HepG2 (cell line): ENCODE measurements around the gene SH2B2. TPM values are rescaled to one million over a fixed set of nuclear protein-coding genes. Genes with fewer than 3 reads are reported as not detected.

Source experiments
- ATAC-seq: fragments of 200-7000 bp; cut with Tn5 transposase; 3 replicates; pipeline ENCODE4 v1.9.1; 2020; ENCODE audit warnings: mild to moderate bottlenecking, moderate library complexity
- BruUV-seq: library from RNA; stranded (reverse); fragments of 400-500 nt; replicated peaks from 2 replicates; lab custom pipeline; 2021; lab: Mats Ljungman, UMichigan
- CTCF ChIA-PET: fragments of 300-600 bp; formaldehyde crosslinking; extraction: SDS; loops from one replicate; lab custom pipeline; 2021; ENCODE audit warnings: low total read pairs, inconsistent platforms, low intra/inter-chr PET ratio; lab: Yijun Ruan, JAX
- POLR2A ChIA-PET: fragments of 350-600 bp; sonication (Branson Sonifier 250); formaldehyde crosslinking; loops from one replicate; lab custom pipeline; 2020; ENCODE audit warnings: antibody characterized with exemption, inconsistent platforms; lab: Yijun Ruan, JAX
- DNase-seq: peaks from one replicate; pipeline ENCODE4 v3.0.0-alpha.2; 2015; ENCODE audit warnings: low spot score
- FAIRE-seq: peaks from 3 replicates; lab custom pipeline; 2011; peaks lifted over from hg19 to GRCh38; lab: Jason Lieb, UNC
- H2AFZ ChIP-seq: one replicate; pipeline ENCODE4 v1.6.1; 2011; ENCODE audit warnings: low read length, inconsistent platforms
- H3K27ac ChIP-seq: fragments of 300-600 bp; 3 replicates; pipeline ENCODE4 v1.8.0; 2011; ENCODE audit warnings: mixed run types, mild to moderate bottlenecking, mixed read lengths, low read length, inconsistent platforms; ENCODE audit not compliant: insufficient read depth; ENCODE audit errors: extremely low read length
- H3K27me3 ChIP-seq, 2 experiments: fragments of 200-600 bp in 1 of 2; 2 replicates in 1 of 2; 3 replicates in 1 of 2; pipeline versions ENCODE4 v1.6.0 to v1.8.0; 2011; ENCODE audit warnings: low read length in 2 of 2, mild to moderate bottlenecking in 2 of 2, moderate library complexity in 2 of 2, inconsistent platforms in 1 of 2; ENCODE audit not compliant: insufficient read depth in 2 of 2, control insufficient read depth in 1 of 2
- H3K36me3 ChIP-seq, 2 experiments: fragments of 200-600 bp in 1 of 2; replicated peaks in 1 of 2; 2 replicates in 1 of 2; 3 replicates in 1 of 2; pipeline versions ENCODE4 v1.5.1 to v1.8.0; 2011; ENCODE audit warnings: low read length in 2 of 2, inconsistent platforms in 1 of 2; ENCODE audit not compliant: insufficient read depth in 2 of 2, control insufficient read depth in 1 of 2
- H3K4me1 ChIP-seq: 2 replicates; pipeline ENCODE4 v1.5.1; 2012; ENCODE audit warnings: low read length, inconsistent platforms; ENCODE audit not compliant: insufficient read depth
- H3K4me2 ChIP-seq: 2 replicates; pipeline ENCODE4 v1.6.0; 2011; ENCODE audit warnings: low read depth, low read length, inconsistent platforms
- H3K4me3 ChIP-seq, 3 experiments: fragments of 200-600 bp in 1 of 3; sonication (generic), shearing (Covaris generic) in 1 of 3; replicated peaks in 1 of 3; 2 replicates each; pipeline ENCODE4 v1.5.1; 2011 to 2016; ENCODE audit warnings: low read length in 3 of 3, inconsistent platforms in 2 of 3, low read depth in 2 of 3, mild to moderate bottlenecking in 2 of 3, control low read depth in 1 of 3, mixed read lengths in 1 of 3; ENCODE audit not compliant: insufficient read depth in 1 of 3
- H3K79me2 ChIP-seq: one replicate; pipeline ENCODE4 v1.6.1; 2011; ENCODE audit warnings: low read length, inconsistent platforms; ENCODE audit not compliant: insufficient read depth
- H3K9ac ChIP-seq: 2 replicates; pipeline ENCODE4 v1.6.0; 2011; ENCODE audit warnings: mild to moderate bottlenecking, low read depth, low read length, inconsistent platforms; ENCODE audit not compliant: insufficient read depth
- H3K9me3 ChIP-seq: 2 replicates; pipeline ENCODE4 v1.5.1; 2012; ENCODE audit warnings: mild to moderate bottlenecking, low read length
- H4K20me1 ChIP-seq: 2 replicates; pipeline ENCODE4 v1.6.0; 2011; ENCODE audit warnings: inconsistent platforms, mild to moderate bottlenecking, low read length, moderate library complexity; ENCODE audit not compliant: insufficient read depth
- ARHGAP35 ChIP-seq: sonication (generic); formaldehyde crosslinking; IDR thresholded peaks from 2 replicates; pipeline ENCODE4 v1.9.0; 2022; ENCODE audit warnings: mild to moderate bottlenecking, inconsistent platforms, moderate library complexity, missing genetic modification reagents, borderline replicate concordance
- DBP ChIP-seq: sonication (generic); formaldehyde crosslinking; IDR thresholded peaks from 2 replicates; pipeline ENCODE4 v1.4.0; 2020; ENCODE audit warnings: missing genetic modification reagents; ENCODE audit errors: not compliant biosample characterization
- HDAC1 ChIP-seq: sonication (generic); formaldehyde crosslinking; IDR thresholded peaks from 2 replicates; pipeline ENCODE4 v1.5.1; 2020; ENCODE audit warnings: mild to moderate bottlenecking, missing genetic modification reagents
- HNRNPL ChIP-seq: fragments of 200-400 bp; formaldehyde crosslinking; IDR thresholded peaks from 2 replicates; pipeline ENCODE4 v1.6.1; 2017; ENCODE audit warnings: mild to moderate bottlenecking, low read depth, low read length
- MEIS2 ChIP-seq: sonication (generic); formaldehyde crosslinking; IDR thresholded peaks from 2 replicates; pipeline ENCODE4 v1.9.0; 2021; ENCODE audit warnings: mild to moderate bottlenecking, missing genetic modification reagents
- MTA1 ChIP-seq: sonication (generic); formaldehyde crosslinking; IDR thresholded peaks from 2 replicates; pipeline ENCODE4 v1.4.0; 2020; ENCODE audit warnings: missing genetic modification reagents, mild to moderate bottlenecking, borderline replicate concordance
- NCOA2 ChIP-seq: sonication (generic); formaldehyde crosslinking; IDR thresholded peaks from 2 replicates; pipeline ENCODE4 v1.8.0; 2022; ENCODE audit warnings: inconsistent platforms
- NFATC3 ChIP-seq: sonication (generic); formaldehyde crosslinking; IDR thresholded peaks from 2 replicates; pipeline ENCODE4 v1.5.1; 2020; ENCODE audit warnings: mild to moderate bottlenecking, missing genetic modification reagents
- NFKB2 ChIP-seq: sonication (generic); formaldehyde crosslinking; IDR thresholded peaks from 2 replicates; pipeline ENCODE4 v1.4.0; 2020; ENCODE audit warnings: missing genetic modification reagents, borderline replicate concordance
- NR0B2 ChIP-seq: sonication (generic); formaldehyde crosslinking; IDR thresholded peaks from 2 replicates; pipeline ENCODE4 v1.4.0; 2020; ENCODE audit warnings: mild to moderate bottlenecking, missing genetic modification reagents
- SIN3A ChIP-seq: IDR thresholded peaks from 2 replicates; pipeline ENCODE4 v1.6.1; 2011; ENCODE audit warnings: low read depth, mild to moderate bottlenecking, control low read depth, low read length, borderline replicate concordance
- ZBTB20 ChIP-seq: sonication (generic); formaldehyde crosslinking; IDR thresholded peaks from 2 replicates; pipeline ENCODE4 v1.8.1; 2023; ENCODE audit warnings: missing genetic modification reagents, low read depth, mild to moderate bottlenecking, borderline replicate concordance
- ZNF124 ChIP-seq: sonication (generic); formaldehyde crosslinking; IDR thresholded peaks from 2 replicates; pipeline ENCODE4 v1.4.0; 2020; ENCODE audit warnings: missing genetic modification reagents
- ZNF24 ChIP-seq: fragments of 450-650 bp; IDR thresholded peaks from 2 replicates; pipeline ENCODE4 v1.6.1; 2017; ENCODE audit warnings: antibody characterized with exemption, mild to moderate bottlenecking
- ZNF362 ChIP-seq: sonication (generic); formaldehyde crosslinking; IDR thresholded peaks from 2 replicates; pipeline ENCODE4 v1.4.0; 2020; ENCODE audit warnings: missing genetic modification reagents, mild to moderate bottlenecking, borderline replicate concordance
- ZNF367 ChIP-seq: sonication (generic); formaldehyde crosslinking; IDR thresholded peaks from 2 replicates; pipeline ENCODE4 v1.4.0; 2020; ENCODE audit warnings: missing genetic modification reagents, borderline replicate concordance
- ZNF704 ChIP-seq: sonication (generic); formaldehyde crosslinking; IDR thresholded peaks from 2 replicates; pipeline ENCODE4 v1.8.1; 2023; ENCODE audit warnings: mild to moderate bottlenecking, inconsistent platforms, moderate library complexity, missing genetic modification reagents, borderline replicate concordance
- ZNF749 ChIP-seq: sonication (generic); formaldehyde crosslinking; IDR thresholded peaks from 2 replicates; pipeline ENCODE4 v1.8.0; 2022; ENCODE audit warnings: mild to moderate bottlenecking, missing genetic modification reagents, moderate library complexity, borderline replicate concordance
- ZNF784 ChIP-seq: sonication (generic); formaldehyde crosslinking; IDR thresholded peaks from 2 replicates; pipeline ENCODE4 v1.5.1; 2020; ENCODE audit warnings: missing genetic modification reagents, mild to moderate bottlenecking, borderline replicate concordance
- WGBS: methylation state at CpG from one replicate; pipeline ENCODE4 v1.1.6; 2017; ENCODE audit warnings: low lambda C conversion rate; 5-methylcytosine and 5-hydroxymethylcytosine counted together
- in situ Hi-C: cut with HindIII; loops from 2 replicates; pipeline ENCODE4 v1.10.0; 2017; ENCODE audit warnings: low pct_unique_long_range_greater_than_20kb; ENCODE audit not compliant: extremely low pct_ligation_motif_present
- intact Hi-C: fragments of 100-400 bp; cut with micrococcal nuclease; formaldehyde crosslinking; loops from one replicate; pipeline ENCODE4 v1.10.0; 2022; ENCODE audit not compliant: unreplicated experiment
- polyA plus RNA-seq, 8 experiments: library from polyadenylated mRNA; depleted of rRNA in 3 of 8; stranded (reverse) in 7 of 8; unstranded in 1 of 8; fragments of >200 nt; fragmentation: Illumina TruSeq in 4 of 8; extraction: Trizol in 4 of 8; gene quantifications; 2 replicates each; pipeline versions ENCODE4 v1.2.1 to v1.2.3, GENCODE V29; 2011 to 2016; ENCODE audit warnings: low read depth in 4 of 8, missing spikeins in 1 of 8, mixed read lengths in 1 of 8; ENCODE audit not compliant: insufficient read depth in 1 of 8
- total RNA-seq, 5 experiments: library from RNA; depleted of rRNA; stranded (reverse); fragments of >200 nt; fragmentation: Illumina TruSeq; extraction: Trizol; gene quantifications; 2 replicates each; pipeline ENCODE4 v1.2.3, GENCODE V29; 2016; ENCODE audit warnings: low read depth in 1 of 5

SH2B2 gene
- total and polyA plus RNA-seq, 2 of the 13 experiments (the other 11 are each of a cell fraction or from before 2014, with no cell fraction given), result 0.46 to 1.3 TPM

GRCh38 chr7:102285540-102286236, 980 bp upstream of the SH2B2 start:
- H3K4me2 ChIP-seq, result peak overlapping the region; percentile 93
- no peaks in the 10 kb centered on the region for H3K9me3 ChIP-seq
- in situ Hi-C loops, result loop anchor here (5.0 kb wide), 1 partner anchor 107 kb away; no protein-coding TSS in a partner anchor
- ChIA-PET CTCF (no interaction called here), POLR2A (no interaction called here)
- peaks cover 33% of the 10 kb centered on the region for H3K4me1 ChIP-seq
- DNase-seq (no peak), ATAC-seq (peak; percentile 14), FAIRE-seq (no peak)
- peak overlapping the region; percentile 66 to 80 (median 71); a peak in 4 of 6 replicates for H3K4me3 ChIP-seq
- peaks cover 2 to 21% of the 10 kb centered on the region in 2 experiments; a peak in 3 of 5 replicates for H3K27me3 ChIP-seq
- H2AFZ ChIP-seq, result no peak overlapping the region
- WGBS, result 34% methylated on average over 15 of the region's 19 CpGs
- no peaks in the 10 kb centered on the region for H3K79me2 ChIP-seq
- H4K20me1 ChIP-seq, result peaks cover 5% of the 10 kb centered on the region; the same call in 1 of the 2 replicates
- intact Hi-C loops, result no loop called here
- H3K36me3 ChIP-seq, result no peaks in the 10 kb centered on the region
- no peak overlapping the region for H3K27ac ChIP-seq
- H3K9ac ChIP-seq, result peak overlapping the region; percentile 78; the same call in 1 of the 2 replicates
- BruUV-seq, result no TSS peak
- TF ChIP-seq MTA1 (CRISPR knock-in tag), result 0 out of 2 replicates have a peak, but pooled peaks have one; percentile 35
- peak; percentile 72; the same call in 1 of the 2 replicates for TF ChIP-seq HNRNPL
- no peak for TF ChIP-seq NCOA2 (CRISPR knock-in tag)
- no peak for TF ChIP-seq NR0B2 (CRISPR knock-in tag)
- TF ChIP-seq ZNF362, result no peak
- no peak for TF ChIP-seq HDAC1 (CRISPR knock-in tag)
- TF ChIP-seq ZNF367 (CRISPR knock-in tag), result no peak
- no peak for TF ChIP-seq MEIS2 (CRISPR knock-in tag)
- TF ChIP-seq ZNF704 (CRISPR knock-in tag), result no peak
- no peak for TF ChIP-seq ARHGAP35 (CRISPR knock-in tag)
- TF ChIP-seq ZNF749 (CRISPR knock-in tag), result no peak
- no peak for TF ChIP-seq ZNF124
- no peak for TF ChIP-seq NFKB2 (CRISPR knock-in tag)
- TF ChIP-seq ZNF784, result no peak
- no peak for TF ChIP-seq ZNF24
- no peak for TF ChIP-seq SIN3A
- TF ChIP-seq NFATC3 (CRISPR knock-in tag), result no peak
- no peak for TF ChIP-seq DBP (CRISPR knock-in tag)
- no peak for TF ChIP-seq ZBTB20 (CRISPR knock-in tag)
